SK-N-SH treated with all-trans-retinoic acid at 6 μM for 48 hours (cell line): ENCODE measurements around the gene ECE2.

ENCODE experiments used
- ESRRG ChIP-seq: fragments of 250-450 bp; sonication (Bioruptor Pico); IDR thresholded peaks from 2 replicates; pipeline ENCODE4 v1.6.1; 2021; ENCODE audit warnings: mild to moderate bottlenecking
- ISL1 ChIP-seq: fragments of 250-450 bp; sonication (Bioruptor Pico); IDR thresholded peaks from 2 replicates; pipeline ENCODE4 v2.1.2; 2022; ENCODE audit warnings: mild to moderate bottlenecking, moderate library complexity
- RARB ChIP-seq: fragments of 250-450 bp; sonication (Bioruptor Pico); IDR thresholded peaks from 2 replicates; pipeline ENCODE4 v1.8.0; 2021; ENCODE audit warnings: mild to moderate bottlenecking, moderate library complexity
- ZNF70 ChIP-seq: fragments of 450-650 bp; formaldehyde crosslinking; IDR thresholded peaks from 2 replicates; pipeline ENCODE4 v1.5.0; 2020; ENCODE audit warnings: mild to moderate bottlenecking, moderate library complexity

GRCh38 chr3:184295771-184296170 is 19.9 kb downstream of the ECE2 start:
- TF ChIP-seq RARB (CRISPR knock-in tag) (no peak), ZNF70 (CRISPR knock-in tag) (no peak), ESRRG (CRISPR knock-in tag) (no peak), ISL1 (CRISPR knock-in tag) (no peak)
